ENCODE data around the gene IFI27L1.

GRCh38 chr14:94142247-94142646, 61.1 kb downstream of the IFI27L1 start:
- TF ChIP-seq, protein P1, sequence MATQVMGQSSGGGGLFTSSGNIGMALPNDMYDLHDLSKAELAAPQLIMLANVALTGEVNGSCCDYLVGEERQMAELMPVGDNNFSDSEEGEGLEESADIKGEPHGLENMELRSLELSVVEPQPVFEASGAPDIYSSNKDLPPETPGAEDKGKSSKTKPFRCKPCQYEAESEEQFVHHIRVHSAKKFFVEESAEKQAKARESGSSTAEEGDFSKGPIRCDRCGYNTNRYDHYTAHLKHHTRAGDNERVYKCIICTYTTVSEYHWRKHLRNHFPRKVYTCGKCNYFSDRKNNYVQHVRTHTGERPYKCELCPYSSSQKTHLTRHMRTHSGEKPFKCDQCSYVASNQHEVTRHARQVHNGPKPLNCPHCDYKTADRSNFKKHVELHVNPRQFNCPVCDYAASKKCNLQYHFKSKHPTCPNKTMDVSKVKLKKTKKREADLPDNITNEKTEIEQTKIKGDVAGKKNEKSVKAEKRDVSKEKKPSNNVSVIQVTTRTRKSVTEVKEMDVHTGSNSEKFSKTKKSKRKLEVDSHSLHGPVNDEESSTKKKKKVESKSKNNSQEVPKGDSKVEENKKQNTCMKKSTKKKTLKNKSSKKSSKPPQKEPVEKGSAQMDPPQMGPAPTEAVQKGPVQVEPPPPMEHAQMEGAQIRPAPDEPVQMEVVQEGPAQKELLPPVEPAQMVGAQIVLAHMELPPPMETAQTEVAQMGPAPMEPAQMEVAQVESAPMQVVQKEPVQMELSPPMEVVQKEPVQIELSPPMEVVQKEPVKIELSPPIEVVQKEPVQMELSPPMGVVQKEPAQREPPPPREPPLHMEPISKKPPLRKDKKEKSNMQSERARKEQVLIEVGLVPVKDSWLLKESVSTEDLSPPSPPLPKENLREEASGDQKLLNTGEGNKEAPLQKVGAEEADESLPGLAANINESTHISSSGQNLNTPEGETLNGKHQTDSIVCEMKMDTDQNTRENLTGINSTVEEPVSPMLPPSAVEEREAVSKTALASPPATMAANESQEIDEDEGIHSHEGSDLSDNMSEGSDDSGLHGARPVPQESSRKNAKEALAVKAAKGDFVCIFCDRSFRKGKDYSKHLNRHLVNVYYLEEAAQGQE (IDR thresholded peaks at IDR 0.05; ENCODE audit: unreplicated experiment): no peak
- no peak for TF ChIP-seq CTCF (conservative IDR thresholded peaks at IDR 0.05; ENCODE audit: low read depth in 2 of 2)
- no peak for TF ChIP-seq POLR2AphosphoS5 (IDR thresholded peaks at IDR 0.05; ENCODE audit: low read depth)
- TF ChIP-seq EZH2 (IDR thresholded peaks at IDR 0.05; ENCODE audit: low read depth, unreplicated experiment): no peak
- TF ChIP-seq ETS1 (IDR thresholded peaks at IDR 0.05): no peak

All from GM23338 (cell line).